Measurements from ENCODE around the gene LOXL4.
"Not testable (repeated sequence)": the region's sequence is repeated elsewhere in the genome, so short reads cannot be mapped to it uniquely, and the experiment has no call there.

The LOXL4 gene

DNA sequence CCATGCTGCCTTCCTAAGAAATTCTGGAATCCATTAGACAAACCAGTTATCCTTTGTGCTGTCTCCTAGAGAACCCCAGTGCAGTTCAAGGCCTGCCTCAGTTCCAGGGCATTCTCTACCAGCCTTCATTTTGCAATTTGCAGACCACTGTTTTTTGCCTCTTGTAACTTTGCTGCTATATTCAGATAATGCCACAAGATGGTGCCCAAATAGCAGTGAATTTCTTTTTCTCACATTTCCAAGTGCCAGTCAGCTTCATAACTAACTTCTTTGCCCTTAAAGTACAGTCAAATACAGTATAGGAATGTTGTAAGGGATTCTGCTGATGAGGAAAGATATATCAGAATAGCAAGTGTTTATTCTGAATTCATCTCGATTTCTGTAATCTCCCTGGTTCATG is 25.2 kb downstream of the LOXL4 start:
- DNase-seq (ENCODE audit: low read depth, low spot score) = no peak
- H3K36me3 ChIP-seq (ENCODE audit: insufficient read depth, insufficient read length, low read length) = peaks cover 38% of the 10 kb centered on the region
- no peak overlapping the region for H3K9ac ChIP-seq (ENCODE audit: insufficient read length, low read depth)
- no peaks in the 10 kb centered on the region for H3K9me3 ChIP-seq (ENCODE audit: insufficient read depth, low read length)
- no peak overlapping the region for H3K4me3 ChIP-seq (ENCODE audit: insufficient read length, low read depth)
- H3K27me3 ChIP-seq (ENCODE audit: insufficient read depth, insufficient read length) = no peaks in the 10 kb centered on the region
- no peak for TF ChIP-seq YY1 (IDR thresholded peaks at IDR 0.05; ENCODE audit: insufficient read depth, insufficient read length)
- TF ChIP-seq ZNF274 (IDR thresholded peaks at IDR 0.05; ENCODE audit: low read depth, low read length) = no peak
- TF ChIP-seq SUZ12 (IDR thresholded peaks at IDR 0.05; ENCODE audit: extremely low read depth, insufficient read depth, insufficient read length) = no peak
- H3K4me1 ChIP-seq (ENCODE audit: insufficient read depth, insufficient read length) = no peaks in the 10 kb centered on the region

DNA sequence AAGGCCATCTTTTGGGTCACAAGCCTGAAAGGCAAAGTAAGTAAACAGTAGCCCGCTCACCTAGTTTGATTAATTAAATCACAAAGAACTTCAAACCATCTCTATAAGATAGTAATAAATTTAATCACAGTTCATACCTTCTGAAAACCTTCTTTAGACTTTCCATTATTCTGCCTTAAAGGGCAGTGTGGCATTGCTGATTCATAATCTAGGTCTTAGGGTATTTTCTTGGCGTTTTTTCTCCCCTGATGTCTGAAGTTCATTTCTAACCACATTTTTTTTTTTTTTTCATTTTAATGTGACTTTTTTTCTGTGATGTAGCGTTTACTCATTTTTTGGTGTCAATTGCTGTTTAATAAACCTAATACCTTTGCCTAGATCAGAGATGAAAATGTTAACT is 27.5 kb downstream of the LOXL4 start:
- H3K27me3 ChIP-seq (ENCODE audit: insufficient read depth, insufficient read length) = no peaks in the 10 kb centered on the region
- no peak for DNase-seq (ENCODE audit: low read depth, low spot score)
- no peaks in the 10 kb centered on the region for H3K9me3 ChIP-seq (ENCODE audit: insufficient read depth, low read length)
- no peak overlapping the region for H3K9ac ChIP-seq (ENCODE audit: insufficient read length, low read depth)
- H3K4me1 ChIP-seq (ENCODE audit: insufficient read depth, insufficient read length) = no peaks in the 10 kb centered on the region
- no peak overlapping the region for H3K4me3 ChIP-seq (ENCODE audit: insufficient read length, low read depth)
- peaks cover 39% of the 10 kb centered on the region for H3K36me3 ChIP-seq (ENCODE audit: insufficient read depth, insufficient read length, low read length)
- TF ChIP-seq SUZ12 (IDR thresholded peaks at IDR 0.05; ENCODE audit: extremely low read depth, insufficient read depth, insufficient read length) (no peak), YY1 (IDR thresholded peaks at IDR 0.05; ENCODE audit: insufficient read depth, insufficient read length) (no peak), ZNF274 (IDR thresholded peaks at IDR 0.05; ENCODE audit: low read depth, low read length) (no peak)

DNA sequence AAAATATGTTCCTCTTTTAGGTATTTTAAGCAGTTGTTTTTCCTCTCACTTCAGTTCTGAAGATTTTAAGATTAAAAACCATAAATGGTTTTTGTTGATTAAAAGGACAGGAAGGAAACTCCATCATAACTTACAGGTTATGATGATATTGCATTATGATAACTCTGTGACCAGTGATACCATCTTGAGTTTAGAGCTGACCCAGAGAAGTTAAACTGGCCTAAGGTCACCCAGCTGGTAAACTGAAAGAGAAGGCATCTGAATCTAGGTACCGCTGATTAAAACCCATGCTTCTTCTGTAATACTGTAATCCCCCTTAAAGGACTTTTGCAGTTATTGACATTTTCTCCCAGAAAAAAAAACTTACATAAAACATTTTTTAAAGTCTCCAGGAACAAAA is 29.6 kb downstream of the LOXL4 start:
- H3K9ac ChIP-seq (ENCODE audit: insufficient read length, low read depth) = no peak overlapping the region
- H3K27me3 ChIP-seq (ENCODE audit: insufficient read depth, insufficient read length) = no peaks in the 10 kb centered on the region
- no peak overlapping the region for H3K4me3 ChIP-seq (ENCODE audit: insufficient read length, low read depth)
- peaks cover 25% of the 10 kb centered on the region for H3K36me3 ChIP-seq (ENCODE audit: insufficient read depth, insufficient read length, low read length)
- TF ChIP-seq ZNF274 (IDR thresholded peaks at IDR 0.05; ENCODE audit: low read depth, low read length) (no peak), YY1 (IDR thresholded peaks at IDR 0.05; ENCODE audit: insufficient read depth, insufficient read length) (no peak), SUZ12 (IDR thresholded peaks at IDR 0.05; ENCODE audit: extremely low read depth, insufficient read depth, insufficient read length) (no peak)
- H3K4me1 ChIP-seq (ENCODE audit: insufficient read depth, insufficient read length) = no peaks in the 10 kb centered on the region
- no peak for DNase-seq (ENCODE audit: low read depth, low spot score)
- H3K9me3 ChIP-seq (ENCODE audit: insufficient read depth, low read length) = no peaks in the 10 kb centered on the region

DNA sequence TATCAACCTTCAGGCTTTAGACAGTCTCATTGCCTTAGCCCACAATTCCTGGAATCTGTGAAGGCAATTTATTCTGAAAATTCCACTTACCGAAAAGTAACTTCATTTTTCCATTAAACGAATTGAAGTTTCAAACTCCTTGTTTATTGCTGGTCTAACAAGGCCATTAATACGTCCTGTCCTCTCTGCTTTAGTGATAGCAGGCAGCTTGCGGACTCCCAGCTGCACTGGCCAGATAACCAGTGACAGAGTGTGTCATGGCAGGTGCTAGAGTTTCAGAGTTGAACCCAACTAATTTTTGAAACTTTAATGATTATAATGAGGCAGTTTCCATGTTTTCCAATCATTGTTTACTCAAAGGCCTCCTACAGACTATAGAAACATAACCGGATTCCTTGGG is 31.1 kb downstream of the LOXL4 start:
- no peak overlapping the region for H3K9ac ChIP-seq (ENCODE audit: insufficient read length, low read depth)
- H3K36me3 ChIP-seq (ENCODE audit: insufficient read depth, insufficient read length, low read length) = peaks cover 28% of the 10 kb centered on the region
- H3K4me1 ChIP-seq (ENCODE audit: insufficient read depth, insufficient read length) = no peaks in the 10 kb centered on the region
- TF ChIP-seq YY1 (IDR thresholded peaks at IDR 0.05; ENCODE audit: insufficient read depth, insufficient read length) (no peak), SUZ12 (IDR thresholded peaks at IDR 0.05; ENCODE audit: extremely low read depth, insufficient read depth, insufficient read length) (no peak), ZNF274 (IDR thresholded peaks at IDR 0.05; ENCODE audit: low read depth, low read length) (no peak)
- DNase-seq (ENCODE audit: low read depth, low spot score) = no peak
- H3K9me3 ChIP-seq (ENCODE audit: insufficient read depth, low read length) = no peaks in the 10 kb centered on the region
- H3K4me3 ChIP-seq (ENCODE audit: insufficient read length, low read depth) = no peak overlapping the region
- no peaks in the 10 kb centered on the region for H3K27me3 ChIP-seq (ENCODE audit: insufficient read depth, insufficient read length)

DNA sequence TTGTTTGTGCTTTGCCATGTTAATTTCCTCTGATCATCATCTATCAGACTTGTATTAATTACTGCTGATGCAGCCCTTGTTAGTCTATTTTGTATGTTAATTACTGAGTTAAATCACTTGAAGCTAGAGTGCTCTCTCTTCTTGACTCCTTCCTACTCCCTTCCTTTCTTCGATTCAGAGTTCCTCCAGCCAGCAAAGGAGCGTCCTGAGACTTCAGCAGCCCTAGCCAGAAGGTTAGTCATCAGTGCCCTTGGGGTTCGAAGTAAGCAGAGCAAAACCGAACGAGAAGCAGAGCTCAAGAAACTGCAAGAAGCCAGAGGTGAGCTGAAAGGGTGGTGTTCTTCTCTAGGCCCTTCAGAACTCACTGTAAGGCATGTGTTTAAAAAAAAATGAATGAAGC is 32.1 kb downstream of the LOXL4 start:
- Histone ChIP-seq H3K9ac (ENCODE audit: insufficient read length, low read depth) (no peak overlapping the region), H3K9me3 (ENCODE audit: insufficient read depth, low read length) (no peaks in the 10 kb centered on the region), H3K36me3 (ENCODE audit: insufficient read depth, insufficient read length, low read length) (peaks cover 30% of the 10 kb centered on the region), H3K27me3 (ENCODE audit: insufficient read depth, insufficient read length) (no peaks in the 10 kb centered on the region), H3K4me3 (ENCODE audit: insufficient read length, low read depth) (no peak overlapping the region), H3K4me1 (ENCODE audit: insufficient read depth, insufficient read length) (no peaks in the 10 kb centered on the region)
- no peak for DNase-seq (ENCODE audit: low read depth, low spot score)
- TF ChIP-seq YY1 (IDR thresholded peaks at IDR 0.05; ENCODE audit: insufficient read depth, insufficient read length) (no peak), SUZ12 (IDR thresholded peaks at IDR 0.05; ENCODE audit: extremely low read depth, insufficient read depth, insufficient read length) (no peak), ZNF274 (IDR thresholded peaks at IDR 0.05; ENCODE audit: low read depth, low read length) (no peak)

DNA sequence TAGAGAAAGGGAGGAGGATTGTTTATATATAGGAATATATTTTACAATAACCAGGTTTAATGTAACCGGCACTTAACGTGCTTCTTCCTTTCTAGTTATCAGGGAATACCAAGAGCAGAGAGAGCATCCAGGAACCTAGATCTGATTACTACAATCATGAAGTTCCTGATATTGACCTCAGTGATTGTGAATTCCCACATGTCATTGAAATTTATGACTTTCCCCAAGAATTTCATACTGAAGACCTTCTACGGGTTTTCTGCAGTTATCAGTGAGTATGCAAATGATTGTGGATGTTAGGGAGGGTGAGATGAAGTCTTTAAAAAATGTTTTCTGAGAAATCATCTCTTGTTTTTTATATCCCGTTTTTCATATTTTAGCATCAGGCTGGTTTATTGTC is 36.6 kb downstream of the LOXL4 start:
- Histone ChIP-seq H3K4me1 (ENCODE audit: insufficient read depth, insufficient read length) (no peaks in the 10 kb centered on the region), H3K27me3 (ENCODE audit: insufficient read depth, insufficient read length) (no peaks in the 10 kb centered on the region), H3K4me3 (ENCODE audit: insufficient read length, low read depth) (no peak overlapping the region), H3K36me3 (ENCODE audit: insufficient read depth, insufficient read length, low read length) (peaks cover 8% of the 10 kb centered on the region), H3K9me3 (ENCODE audit: insufficient read depth, low read length) (no peaks in the 10 kb centered on the region), H3K9ac (ENCODE audit: insufficient read length, low read depth) (no peak overlapping the region)
- no peak for DNase-seq (ENCODE audit: low read depth, low spot score)
- no peak for TF ChIP-seq YY1 (IDR thresholded peaks at IDR 0.05; ENCODE audit: insufficient read depth, insufficient read length)
- no peak for TF ChIP-seq SUZ12 (IDR thresholded peaks at IDR 0.05; ENCODE audit: extremely low read depth, insufficient read depth, insufficient read length)
- no peak for TF ChIP-seq ZNF274 (IDR thresholded peaks at IDR 0.05; ENCODE audit: low read depth, low read length)

DNA sequence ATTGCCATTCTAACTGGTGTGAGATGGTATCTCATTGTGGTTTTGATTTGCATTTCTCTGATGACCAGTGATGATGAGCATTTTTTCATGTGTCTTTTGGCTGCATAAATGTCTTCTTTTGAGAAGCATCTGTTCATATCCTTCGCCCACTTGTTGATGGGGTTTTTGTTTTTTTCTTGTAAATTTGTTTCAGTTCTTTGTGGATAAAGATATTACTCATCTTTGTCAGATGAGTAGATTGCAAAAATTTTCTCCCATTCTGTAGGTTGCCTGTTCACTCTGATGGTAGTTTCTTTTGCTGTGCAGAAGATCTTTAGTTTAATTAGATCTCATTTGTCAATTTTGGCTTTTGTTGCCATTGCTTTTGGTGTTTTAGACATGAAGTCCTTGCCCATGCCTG is 39.7 kb downstream of the LOXL4 start:
- not testable (repeated sequence) for H3K9me3 ChIP-seq (ENCODE audit: insufficient read depth, low read length); DNase-seq (ENCODE audit: low read depth, low spot score)

DNA sequence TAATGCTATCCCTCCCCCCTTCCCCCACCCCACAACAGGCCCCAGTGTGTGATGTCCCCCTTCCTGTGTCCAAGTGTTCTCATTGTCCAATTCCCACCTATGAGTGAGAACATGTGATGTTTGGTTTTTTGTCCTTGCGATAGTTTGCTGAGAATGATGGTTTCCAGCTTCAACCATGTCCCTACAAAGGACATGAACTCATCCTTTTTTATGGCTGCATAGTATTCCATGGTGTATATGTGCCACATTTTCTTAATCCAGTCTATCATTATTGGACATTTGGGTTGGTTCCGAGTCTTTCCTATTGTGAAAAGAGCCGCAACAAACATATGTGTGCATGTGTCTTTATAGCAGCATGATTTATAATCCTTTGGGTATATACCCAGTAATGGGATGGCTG is 40.3 kb downstream of the LOXL4 start:
- not testable (repeated sequence) for H3K9me3 ChIP-seq (ENCODE audit: insufficient read depth, low read length); H3K9ac ChIP-seq (ENCODE audit: insufficient read length, low read depth); H3K36me3 ChIP-seq (ENCODE audit: insufficient read depth, insufficient read length, low read length); H3K27me3 ChIP-seq (ENCODE audit: insufficient read depth, insufficient read length); DNase-seq (ENCODE audit: low read depth, low spot score); H3K4me3 ChIP-seq (ENCODE audit: insufficient read length, low read depth); H3K4me1 ChIP-seq (ENCODE audit: insufficient read depth, insufficient read length)

More for the DNA sequence above, 39.7 kb downstream of the LOXL4 start:
- not testable (repeated sequence) for H3K9ac ChIP-seq (ENCODE audit: insufficient read length, low read depth); H3K36me3 ChIP-seq (ENCODE audit: insufficient read depth, insufficient read length, low read length); H3K4me3 ChIP-seq (ENCODE audit: insufficient read length, low read depth); H3K4me1 ChIP-seq (ENCODE audit: insufficient read depth, insufficient read length); H3K27me3 ChIP-seq (ENCODE audit: insufficient read depth, insufficient read length)
